ENCODE measurements around the gene KIR3DL2.
"Not testable (repeated sequence)": the region's sequence is repeated elsewhere in the genome, so short reads cannot be mapped to it uniquely, and the experiment has no call there.

Gene KIR3DL2

GRCh38 chr19:54873990-54874389 lies 23.7 kb downstream of the KIR3DL2 start, which contains the start of gene FCAR:
Gene FCAR, plus strand, starts transcription at chr19:54874235. Its CDS starts 55 bp downstream, at chr19:54874290.
- DNase-seq: no peak

- no peak for DNase-seq
Observed at GRCh38 chr19:54875506-54875905, 25.3 kb downstream of the KIR3DL2 start.

- DNase-seq: no peak
Observed at GRCh38 chr19:54877471-54877870, 27.2 kb downstream of the KIR3DL2 start.

GRCh38 chr19:54881884-54882283 lies 31.6 kb downstream of the KIR3DL2 start:
- DNase-seq: no peak

DNA sequence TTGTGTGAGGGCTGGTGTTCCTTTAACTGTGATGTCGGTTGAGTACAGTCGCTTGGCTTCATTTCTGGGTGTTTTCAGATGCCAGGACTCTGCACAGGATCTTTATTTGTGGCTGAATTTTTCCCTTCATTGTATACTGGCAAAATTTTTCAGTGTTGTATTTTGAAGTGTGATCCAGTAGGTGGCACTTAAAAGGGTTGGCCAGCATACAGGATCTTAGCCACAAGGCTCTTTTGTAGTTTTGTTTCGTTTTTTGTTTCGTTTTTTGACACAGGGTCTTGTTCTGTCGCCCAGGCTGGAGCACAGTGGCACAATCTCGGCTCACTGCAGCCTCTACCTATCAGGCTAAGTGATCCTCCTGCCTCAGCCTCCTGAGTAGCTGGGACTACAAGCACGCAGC lies 32.5 kb downstream of the KIR3DL2 start:
- no peak for DNase-seq

- no peak for DNase-seq
Observed at GRCh38 chr19:54883228-54883627, 33.0 kb downstream of the KIR3DL2 start.

DNA sequence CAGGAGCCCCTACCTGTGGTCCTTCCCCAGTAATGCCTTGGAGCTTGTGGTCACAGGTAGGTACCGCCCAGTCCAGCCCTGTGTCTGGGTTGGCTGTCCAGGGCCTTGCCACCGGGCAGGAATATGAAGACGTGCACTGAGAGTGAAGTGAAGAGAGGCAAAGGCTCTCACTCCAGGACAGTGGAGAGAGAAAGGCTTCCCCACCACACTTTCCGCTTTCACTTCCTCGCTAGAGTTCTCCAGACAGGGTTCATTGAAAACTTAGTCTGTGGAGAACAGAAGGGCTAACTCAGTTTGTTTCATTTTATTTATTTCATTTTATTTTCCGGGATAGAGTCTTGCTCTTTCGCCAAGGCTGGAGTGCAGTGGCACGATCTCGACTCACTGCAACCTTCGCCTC lies 38.0 kb downstream of the KIR3DL2 start:
- DNase-seq: no peak

DNA sequence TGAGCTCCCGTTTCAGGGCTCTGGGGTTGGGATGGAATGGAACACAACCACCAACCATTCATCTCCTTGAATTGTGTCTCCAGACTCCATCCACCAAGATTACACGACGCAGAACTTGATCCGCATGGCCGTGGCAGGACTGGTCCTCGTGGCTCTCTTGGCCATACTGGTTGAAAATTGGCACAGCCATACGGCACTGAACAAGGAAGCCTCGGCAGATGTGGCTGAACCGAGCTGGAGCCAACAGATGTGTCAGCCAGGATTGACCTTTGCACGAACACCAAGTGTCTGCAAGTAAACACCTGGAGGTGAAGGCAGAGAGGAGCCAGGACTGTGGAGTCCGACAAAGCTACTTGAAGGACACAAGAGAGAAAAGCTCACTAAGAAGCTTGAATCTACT lies 39.3 kb downstream of the KIR3DL2 start:
- DNase-seq: no peak

GRCh38 chr19:54893406-54893805 lies 43.2 kb downstream of the KIR3DL2 start:
- DNase-seq: no peak

DNA sequence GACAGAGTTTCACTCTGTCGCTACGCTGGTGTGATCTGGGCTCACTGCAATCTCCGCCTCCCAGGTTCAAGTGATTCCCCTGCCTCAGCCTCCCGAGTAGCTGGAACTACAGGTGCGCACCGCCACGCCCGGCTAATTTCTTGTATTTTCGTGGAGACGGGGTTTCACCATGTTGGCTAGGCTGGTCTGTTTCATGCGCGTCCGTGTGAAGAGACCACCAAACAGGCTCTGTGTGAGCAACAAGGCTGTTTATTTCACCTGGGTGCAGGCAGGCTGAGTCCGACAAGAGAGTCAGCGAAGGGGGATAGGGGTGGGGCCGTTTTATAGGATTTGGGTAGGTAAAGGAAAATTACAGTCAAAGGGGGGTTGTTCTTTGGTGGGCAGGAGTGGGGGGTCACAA lies 43.9 kb downstream of the KIR3DL2 start:
- DNase-seq: not testable (repeated sequence)

GRCh38 chr19:54896036-54896435 lies 45.8 kb downstream of the KIR3DL2 start:
- no peak for DNase-seq

GRCh38 chr19:54898685-54899084 lies 48.4 kb downstream of the KIR3DL2 start:
- not testable (repeated sequence) for DNase-seq

DNA sequence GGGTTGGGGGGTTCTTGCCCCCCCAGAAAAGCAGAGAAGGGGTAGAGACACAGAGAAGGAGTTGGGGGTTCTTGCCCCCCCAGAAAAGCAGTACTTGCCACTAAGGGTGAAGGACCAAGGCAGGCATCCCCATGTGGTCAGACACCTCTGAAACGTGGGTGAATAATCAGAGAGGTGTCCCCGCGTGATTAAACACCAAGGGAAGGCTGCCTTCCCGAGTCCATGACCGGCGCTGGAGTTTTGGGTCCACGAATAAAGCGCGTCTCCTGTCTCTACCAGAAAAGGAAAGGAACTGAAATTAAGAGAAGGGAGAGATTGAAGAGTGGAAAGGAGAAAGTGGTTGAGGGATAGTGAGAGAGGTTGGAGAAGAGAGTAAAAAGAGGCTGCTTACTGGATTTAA lies 49.4 kb downstream of the KIR3DL2 start:
- not testable (repeated sequence) for DNase-seq

GRCh38 chr19:54901153-54901552 lies 50.9 kb downstream of the KIR3DL2 start:
- DNase-seq: not testable (repeated sequence)

GRCh38 chr19:54902061-54902460 lies 51.8 kb downstream of the KIR3DL2 start:
- no peak for DNase-seq

GRCh38 chr19:54903303-54903702 lies 53.1 kb downstream of the KIR3DL2 start:
- no peak for DNase-seq

DNA sequence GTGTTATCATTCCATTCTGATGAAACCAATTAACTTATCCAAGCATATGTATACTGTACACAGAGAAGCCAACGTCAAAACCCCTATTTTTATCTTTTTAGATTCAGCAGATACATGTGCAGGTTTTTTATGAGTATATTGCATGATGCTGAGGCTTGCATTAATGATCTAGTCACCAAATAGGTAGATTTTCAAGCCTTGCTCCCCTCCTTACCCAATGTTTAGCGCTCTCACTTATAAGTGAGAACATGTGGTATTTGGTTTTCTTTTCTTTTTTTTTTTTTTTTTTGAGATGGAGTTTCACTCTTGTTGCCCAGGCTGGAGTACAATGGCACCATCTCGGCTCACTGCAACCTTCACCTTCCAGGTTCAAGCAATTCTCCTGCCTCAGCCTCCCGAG lies 54.0 kb downstream of the KIR3DL2 start:
- DNase-seq: not testable (repeated sequence)

DNA sequence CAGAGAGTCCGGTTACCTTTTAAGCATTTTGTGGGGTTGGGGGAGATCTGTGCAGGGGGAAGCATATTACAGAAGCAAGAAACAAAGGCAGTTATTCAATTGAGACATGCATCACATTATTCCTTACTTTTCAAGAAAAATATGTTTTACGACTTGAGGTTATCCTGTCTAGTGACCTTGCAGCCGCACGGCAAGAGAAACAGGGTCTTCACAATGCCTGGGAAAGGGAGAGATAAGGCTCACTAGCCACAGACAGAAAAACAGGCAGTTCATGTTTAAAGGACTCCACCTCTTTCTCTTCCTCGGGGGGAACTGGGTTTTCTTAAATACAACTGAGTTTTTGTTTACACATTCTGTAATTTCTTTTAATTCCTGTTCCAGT lies 55.2 kb downstream of the KIR3DL2 start:
- DNase-seq: no peak

DNA sequence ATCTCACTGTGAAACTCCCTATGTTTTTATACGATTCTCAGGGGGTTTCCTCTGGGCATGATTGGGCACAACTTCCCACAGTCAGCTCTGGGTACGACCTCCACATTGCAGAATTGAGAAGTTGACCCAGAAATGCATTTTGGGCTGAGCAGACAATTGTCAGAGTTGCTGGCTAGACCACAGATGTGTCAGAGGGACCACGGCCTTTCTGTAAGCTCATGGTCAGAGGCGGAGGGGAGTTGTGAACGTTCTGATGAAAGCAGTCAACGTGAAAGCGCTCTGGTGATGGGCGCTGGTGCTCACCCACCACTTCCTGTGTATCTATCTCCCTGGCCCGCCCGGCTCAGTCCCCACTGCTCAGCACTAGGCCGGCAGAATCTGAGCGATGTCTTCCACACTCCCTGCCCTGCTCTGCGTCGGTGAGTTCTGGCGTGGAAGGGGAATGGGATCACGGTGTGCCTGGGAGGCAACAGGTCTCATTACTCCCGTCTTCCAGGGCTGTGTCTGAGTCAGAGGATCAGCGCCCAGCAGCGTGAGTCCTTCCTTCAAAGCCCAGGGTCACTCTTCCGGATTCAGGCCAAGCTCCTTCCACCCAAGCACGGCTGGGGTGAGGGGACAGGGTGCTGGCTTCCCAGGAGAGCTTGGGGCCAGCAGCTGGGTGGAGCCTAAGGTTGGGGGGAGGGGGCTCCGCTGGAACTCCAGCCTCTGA lies 55.7 kb downstream of the KIR3DL2 start, which contains the start of gene NCR1:
NCR1 (plus strand) TSS at position 346 of the 709 bp plus-strand sequence; CDS start at position 386, 40 bp downstream.
- no peak for DNase-seq

DNA sequence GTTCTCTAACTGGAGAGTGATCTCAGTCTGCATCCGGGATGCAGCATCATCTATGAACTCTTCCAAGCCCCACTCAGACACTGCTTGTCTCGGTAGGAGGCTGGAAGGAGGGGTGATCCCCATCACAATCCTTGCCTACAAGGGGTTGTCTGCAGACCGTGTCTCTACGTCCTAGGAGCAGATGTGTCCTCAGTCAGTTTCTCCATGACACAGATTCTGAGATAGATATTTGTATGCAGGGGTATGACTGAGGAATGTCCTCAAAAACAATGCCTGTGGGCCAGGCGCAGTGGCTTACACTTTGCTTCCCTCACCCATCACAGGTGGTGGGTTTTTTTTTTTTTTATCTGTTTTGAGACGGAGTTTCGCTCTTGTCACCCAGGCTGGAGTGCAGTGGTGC lies 56.6 kb downstream of the KIR3DL2 start:
- no peak for DNase-seq

DNA sequence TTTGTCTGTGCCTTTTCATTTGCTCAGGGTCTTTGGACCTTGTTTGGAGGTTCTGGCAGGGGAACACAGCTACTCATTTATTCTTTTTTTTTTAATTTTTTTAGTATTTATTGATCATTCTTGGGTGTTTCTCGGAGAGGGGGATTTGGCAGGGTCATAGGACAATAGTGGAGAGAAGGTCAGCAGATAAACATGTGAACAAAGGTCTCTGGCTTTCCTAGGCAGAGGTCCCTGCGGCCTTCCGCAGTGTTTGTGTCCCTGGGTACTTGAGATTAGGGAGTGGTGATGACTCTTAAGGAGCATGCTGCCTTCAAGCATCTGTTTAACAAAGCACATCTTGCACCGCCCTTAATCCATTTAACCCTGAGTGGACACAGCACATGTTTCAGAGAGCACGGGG lies 57.7 kb downstream of the KIR3DL2 start:
- not testable (repeated sequence) for DNase-seq

Data from NCI-H2227 treated with DMSO at 0.1 percent for 48 hours (cell line).